ENCODE data around the gene TERF2IP. TPM values are rescaled to one million over a fixed set of nuclear protein-coding genes. Genes with fewer than 3 reads are reported as not detected.

TERF2IP gene
- total RNA-seq, 3 donors from 2014 or later (not counting 1 experiment from before 2014, with no cell fraction given) = 104 to 125 (median 116) TPM

DNA sequence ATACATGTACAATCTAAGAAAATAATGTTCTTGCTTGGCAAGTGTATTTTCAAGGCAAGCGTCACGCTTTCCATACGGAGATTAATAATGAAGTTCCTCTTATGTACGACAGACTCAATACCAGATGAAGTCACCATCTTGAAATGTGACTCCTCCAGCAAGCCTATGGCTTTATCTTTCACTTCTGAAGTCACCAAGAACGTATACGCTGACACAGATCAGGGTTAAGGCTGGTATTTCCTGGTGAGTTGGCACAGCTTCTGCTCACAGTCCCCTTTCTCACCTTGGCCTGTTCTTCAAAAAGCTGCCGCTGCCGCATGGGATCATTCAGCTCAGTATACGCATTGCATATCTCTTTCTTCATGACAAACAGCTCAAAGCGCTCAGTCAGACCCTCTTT, 18.4 kb upstream of the TERF2IP start:
- no peaks in the 10 kb centered on the region for H3K9me3 Mint-ChIP-seq
- Histone ChIP-seq H3K4me1 (ENCODE audit: control insufficient read depth, insufficient read depth, low read length) (peaks cover 23% of the 10 kb centered on the region), H3K4me3 (ENCODE audit: low read length) (no peak overlapping the region), H3K9me3 (ENCODE audit: control insufficient read depth, insufficient read depth, low read length) (no peaks in the 10 kb centered on the region), H3K36me3 (ENCODE audit: control insufficient read depth, insufficient read depth, low read length) (peaks cover 74% of the 10 kb centered on the region), H3K27ac (ENCODE audit: low read length) (no peak overlapping the region), H3K27me3 (ENCODE audit: control insufficient read depth, insufficient read depth, low read length) (no peaks in the 10 kb centered on the region)
- intact Hi-C loops (cut with micrococcal nuclease) = no loop called here
- peaks cover 23 to 27% of the 10 kb centered on the region in 2 donors for H3K4me1 Mint-ChIP-seq
- peak overlapping the region; percentile 47 to 85 for H3K27ac Mint-ChIP-seq
- 97% methylated on average over 10 of the region's 10 CpGs for WGBS (ENCODE audit: insufficient coverage)
- H3K36me3 Mint-ChIP-seq = peaks cover 22% of the 10 kb centered on the region
- DNase-seq = no peak
- TF ChIP-seq CTCF (IDR thresholded peaks at IDR 0.05) = no peak
- H3K27me3 Mint-ChIP-seq (ENCODE audit: low read depth in 2 of 2) = no peaks in the 10 kb centered on the region
- no peak overlapping the region for H3K4me3 Mint-ChIP-seq
- no peak for ATAC-seq

- DNase-seq (no peak), ATAC-seq (no peak)
- Histone ChIP-seq H3K4me1 (ENCODE audit: control insufficient read depth, insufficient read depth, low read length) (peaks cover 23% of the 10 kb centered on the region), H3K27me3 (ENCODE audit: control insufficient read depth, insufficient read depth, low read length) (no peaks in the 10 kb centered on the region), H3K4me3 (ENCODE audit: low read length) (no peak overlapping the region), H3K27ac (ENCODE audit: low read length) (no peak overlapping the region), H3K9me3 (ENCODE audit: control insufficient read depth, insufficient read depth, low read length) (no peaks in the 10 kb centered on the region), H3K36me3 (ENCODE audit: control insufficient read depth, insufficient read depth, low read length) (peaks cover 82% of the 10 kb centered on the region)
- Mint-ChIP-seq H3K27me3 (ENCODE audit: low read depth in 2 of 2) (no peaks in the 10 kb centered on the region), H3K36me3 (peaks cover 27% of the 10 kb centered on the region), H3K27ac (no peak overlapping the region), H3K4me1 (peaks cover 23 to 27% of the 10 kb centered on the region in 2 donors), H3K9me3 (no peaks in the 10 kb centered on the region), H3K4me3 (no peak overlapping the region)
- TF ChIP-seq CTCF (IDR thresholded peaks at IDR 0.05) = no peak
- WGBS (ENCODE audit: insufficient coverage) = 50% methylated on average over 3 of the region's 3 CpGs
- intact Hi-C loops (cut with micrococcal nuclease) = no loop called here
These were observed 17.5 kb upstream of the TERF2IP start for GRCh38 chr16:75630052-75630451.

GRCh38 chr16:75632857-75633256, 14.7 kb upstream of the TERF2IP start:
- H3K27me3 ChIP-seq (ENCODE audit: control insufficient read depth, insufficient read depth, low read length) = no peaks in the 10 kb centered on the region
- H3K4me1 Mint-ChIP-seq = peaks cover 12 to 14% of the 10 kb centered on the region in 2 donors
- no peak overlapping the region for H3K27ac ChIP-seq (ENCODE audit: low read length)
- no peak overlapping the region for H3K4me3 Mint-ChIP-seq
- WGBS (ENCODE audit: insufficient coverage) = 99% methylated on average over 7 of the region's 8 CpGs
- ATAC-seq (no peak), DNase-seq (no peak)
- no peaks in the 10 kb centered on the region for H3K27me3 Mint-ChIP-seq (ENCODE audit: low read depth in 2 of 2)
- peaks cover 86% of the 10 kb centered on the region for H3K36me3 ChIP-seq (ENCODE audit: control insufficient read depth, insufficient read depth, low read length)
- H3K9me3 Mint-ChIP-seq = no peaks in the 10 kb centered on the region
- H3K4me3 ChIP-seq (ENCODE audit: low read length) = no peak overlapping the region
- intact Hi-C loops (cut with micrococcal nuclease) = no loop called here
- H3K4me1 ChIP-seq (ENCODE audit: control insufficient read depth, insufficient read depth, low read length) = peaks cover 18% of the 10 kb centered on the region
- peaks cover 39% of the 10 kb centered on the region for H3K36me3 Mint-ChIP-seq
- no peak overlapping the region for H3K27ac Mint-ChIP-seq
- no peaks in the 10 kb centered on the region for H3K9me3 ChIP-seq (ENCODE audit: control insufficient read depth, insufficient read depth, low read length)
- no peak for TF ChIP-seq CTCF (IDR thresholded peaks at IDR 0.05)

- H3K9me3 Mint-ChIP-seq = no peaks in the 10 kb centered on the region
- H3K4me3 Mint-ChIP-seq = no peak overlapping the region
- H3K27ac Mint-ChIP-seq = no peak overlapping the region
- H3K4me1 ChIP-seq (ENCODE audit: control insufficient read depth, insufficient read depth, low read length) = peaks cover 2% of the 10 kb centered on the region
- peaks cover 31% of the 10 kb centered on the region for H3K36me3 Mint-ChIP-seq
- ATAC-seq (no peak), DNase-seq (no peak)
- H3K9me3 ChIP-seq (ENCODE audit: control insufficient read depth, insufficient read depth, low read length) = no peaks in the 10 kb centered on the region
- no peak overlapping the region for H3K4me3 ChIP-seq (ENCODE audit: low read length)
- intact Hi-C loops (cut with micrococcal nuclease) = no loop called here
- no peak overlapping the region for H3K27ac ChIP-seq (ENCODE audit: low read length)
- TF ChIP-seq CTCF (IDR thresholded peaks at IDR 0.05) = no peak
- 100% methylated on average over 1 of the region's 3 CpGs for WGBS (ENCODE audit: insufficient coverage)
- H3K27me3 Mint-ChIP-seq (ENCODE audit: low read depth in 2 of 2) = no peaks in the 10 kb centered on the region
- peaks cover 0 to 5% of the 10 kb centered on the region in 2 donors for H3K4me1 Mint-ChIP-seq
- no peaks in the 10 kb centered on the region for H3K27me3 ChIP-seq (ENCODE audit: control insufficient read depth, insufficient read depth, low read length)
- peaks cover 81% of the 10 kb centered on the region for H3K36me3 ChIP-seq (ENCODE audit: control insufficient read depth, insufficient read depth, low read length)
These were observed 12.5 kb upstream of the TERF2IP start for GRCh38 chr16:75635036-75635435.
